HG03520 (cell line): ENCODE measurements around the gene CDH23.
A peak's percentile ranks its signal among the peaks of the same experiment; 100 is the strongest.

Source experiments
- ATAC-seq: cut with Tn5 transposase; IDR thresholded peaks from one replicate; pipeline ENCODE4 v1.9.1; 2021; ENCODE audit warnings: mild to moderate bottlenecking, moderate library complexity; ENCODE audit not compliant: unreplicated experiment

Gene CDH23

DNA sequence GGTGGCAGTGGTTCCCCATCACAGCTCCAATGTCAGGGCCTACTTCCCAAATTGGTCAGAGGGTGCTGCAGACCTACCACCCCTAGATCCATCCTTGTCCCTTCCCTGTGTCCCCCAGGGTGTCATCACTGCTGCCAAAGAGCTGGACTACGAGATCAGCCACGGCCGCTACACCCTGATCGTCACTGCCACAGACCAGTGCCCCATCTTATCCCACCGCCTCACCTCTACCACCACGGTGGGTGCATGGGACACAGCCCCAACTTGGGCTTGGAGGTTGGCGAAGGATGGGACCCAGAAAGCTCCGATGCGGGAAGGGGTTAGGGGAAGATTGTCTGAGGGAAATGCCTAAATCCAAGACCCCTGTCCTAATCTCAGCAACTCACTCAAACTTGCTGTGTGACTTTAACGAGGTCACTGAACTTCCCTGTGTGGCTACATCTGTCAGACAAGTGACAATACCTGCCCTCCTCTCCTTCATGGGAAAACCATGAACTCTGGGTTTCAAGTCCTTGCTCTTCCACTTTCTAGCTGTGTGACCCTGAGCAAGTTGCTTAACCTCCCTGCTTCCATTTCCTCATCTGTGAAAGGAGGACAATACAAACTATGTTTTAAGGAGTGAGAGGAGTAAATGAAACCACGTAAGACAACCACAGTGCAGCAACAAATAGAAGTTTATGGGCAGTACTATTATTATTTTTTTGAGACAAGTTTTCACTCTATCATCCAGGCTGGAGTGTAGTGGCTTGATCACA, 381.5 kb downstream of the CDH23 start:
- ATAC-seq = no peak

DNA sequence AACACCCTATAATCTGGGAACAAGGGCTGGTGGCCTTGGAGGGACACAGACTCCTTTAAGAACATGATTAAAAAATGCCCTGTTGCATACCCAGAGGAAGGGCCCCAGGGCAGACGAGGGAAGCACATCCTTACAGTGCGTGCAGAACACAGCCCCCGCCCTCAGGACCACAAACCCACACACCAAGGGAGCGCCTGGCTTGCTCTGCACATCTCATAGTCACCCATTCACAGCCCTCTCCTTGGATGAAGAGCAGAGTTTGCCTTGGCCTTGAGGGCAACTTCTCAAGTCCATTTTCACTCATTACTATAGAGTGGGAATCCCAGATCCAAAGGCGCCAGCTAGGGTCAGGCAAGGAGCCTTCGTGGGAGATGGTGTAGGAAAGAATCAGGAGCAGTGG, 382.9 kb downstream of the CDH23 start:
- no peak for ATAC-seq

DNA sequence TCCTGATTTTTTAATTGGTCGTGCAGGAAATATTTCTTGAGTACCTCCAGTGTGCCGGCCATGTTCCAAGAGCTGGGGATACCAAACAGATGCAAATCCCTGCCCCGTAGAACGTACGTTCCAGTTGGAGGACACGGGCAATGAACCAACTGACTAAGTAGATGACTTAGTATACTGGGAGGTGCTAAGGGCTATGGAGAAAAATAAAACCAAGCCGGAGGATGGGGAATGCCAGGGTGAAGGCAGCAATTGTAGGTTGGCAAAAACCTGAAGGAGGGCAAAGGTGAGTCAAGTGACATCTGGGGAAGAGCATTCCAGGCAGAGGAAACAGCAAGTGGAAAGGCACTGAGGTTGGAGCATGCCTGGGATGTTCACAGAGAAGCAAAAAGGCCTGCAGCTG, 383.4 kb downstream of the CDH23 start:
- ATAC-seq = no peak

DNA sequence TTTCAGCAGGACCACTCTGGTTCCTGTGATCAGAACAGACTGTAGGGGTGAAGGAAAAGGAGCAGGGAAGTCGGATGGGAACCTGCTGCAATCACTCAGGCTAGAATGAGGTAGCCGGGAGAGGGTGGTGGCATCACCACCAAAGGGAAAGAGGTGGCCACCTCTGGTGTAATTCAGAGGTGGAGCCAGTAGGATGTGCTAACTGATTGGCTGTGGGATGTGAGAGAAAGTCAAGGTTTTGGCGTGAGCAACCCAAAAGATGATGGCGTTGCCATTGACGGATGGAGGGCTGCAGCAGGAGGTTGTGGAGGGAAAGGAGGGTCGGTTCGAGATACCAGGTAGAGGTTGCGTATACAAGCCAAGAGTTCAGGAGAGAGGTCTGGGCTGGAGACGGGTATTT, 384.0 kb downstream of the CDH23 start:
- ATAC-seq = no peak

DNA sequence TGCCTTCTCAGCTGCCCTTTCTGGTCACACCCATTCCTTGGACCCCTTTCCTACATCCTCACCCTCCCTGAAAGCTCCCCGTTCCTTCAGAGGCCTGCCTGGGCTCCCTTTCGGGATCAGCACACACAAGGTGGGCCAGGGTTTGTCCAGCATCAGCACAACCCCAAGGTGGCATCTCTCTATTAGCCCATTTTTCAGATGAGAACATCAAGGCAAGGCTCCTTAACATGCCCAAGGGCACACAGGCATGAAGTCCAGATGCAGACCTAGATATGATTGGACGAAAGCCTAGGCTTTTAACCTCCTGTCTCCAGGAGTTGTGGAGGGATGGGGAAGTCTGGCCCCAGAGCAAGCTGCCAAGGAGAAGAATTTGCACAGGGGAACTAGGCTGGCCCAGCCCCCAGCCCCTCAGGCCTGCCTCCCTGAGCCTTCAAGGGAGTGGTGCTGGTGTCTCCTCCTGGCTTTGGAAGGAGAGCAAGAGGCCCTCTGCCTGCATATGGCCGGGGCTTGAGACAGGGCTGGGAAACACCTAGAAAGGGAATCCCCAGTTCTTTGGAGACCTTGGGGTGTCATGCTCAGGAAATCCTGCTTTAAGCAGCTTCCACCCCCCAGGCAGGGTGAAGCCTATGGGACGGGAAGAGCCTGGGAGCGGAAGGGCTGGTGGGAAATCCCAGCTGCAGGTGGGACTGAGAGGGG, 385.6 kb downstream of the CDH23 start:
- ATAC-seq = no peak

DNA sequence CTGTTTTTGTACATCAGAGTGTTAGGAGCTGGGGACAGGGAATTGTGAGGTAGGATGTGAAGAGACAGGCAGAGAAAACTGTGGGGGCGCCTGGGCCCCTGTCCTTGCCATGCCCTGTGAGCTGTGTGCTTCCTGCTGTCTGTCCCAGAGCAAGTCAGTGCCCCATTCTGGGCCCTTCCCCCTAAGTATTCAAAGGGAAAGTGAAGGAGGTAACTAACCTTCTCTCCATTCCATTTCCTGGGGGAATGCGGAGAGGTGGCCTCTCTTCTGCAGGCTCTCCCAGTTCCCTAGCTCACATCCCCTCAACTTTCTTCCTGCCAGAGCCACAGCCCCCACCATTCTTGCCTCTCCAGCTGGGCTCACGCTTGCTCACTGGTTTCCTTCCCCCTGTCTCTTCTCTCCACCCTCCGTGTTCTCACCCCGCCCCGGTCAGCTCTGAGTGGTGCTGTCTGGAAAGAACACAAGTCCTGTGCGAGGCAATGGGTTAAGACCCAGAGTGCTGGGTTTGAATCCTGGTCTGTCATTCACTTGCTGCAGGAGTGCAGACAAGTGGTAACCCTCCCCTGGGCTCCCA, 386.3 kb downstream of the CDH23 start:
- no peak for ATAC-seq

DNA sequence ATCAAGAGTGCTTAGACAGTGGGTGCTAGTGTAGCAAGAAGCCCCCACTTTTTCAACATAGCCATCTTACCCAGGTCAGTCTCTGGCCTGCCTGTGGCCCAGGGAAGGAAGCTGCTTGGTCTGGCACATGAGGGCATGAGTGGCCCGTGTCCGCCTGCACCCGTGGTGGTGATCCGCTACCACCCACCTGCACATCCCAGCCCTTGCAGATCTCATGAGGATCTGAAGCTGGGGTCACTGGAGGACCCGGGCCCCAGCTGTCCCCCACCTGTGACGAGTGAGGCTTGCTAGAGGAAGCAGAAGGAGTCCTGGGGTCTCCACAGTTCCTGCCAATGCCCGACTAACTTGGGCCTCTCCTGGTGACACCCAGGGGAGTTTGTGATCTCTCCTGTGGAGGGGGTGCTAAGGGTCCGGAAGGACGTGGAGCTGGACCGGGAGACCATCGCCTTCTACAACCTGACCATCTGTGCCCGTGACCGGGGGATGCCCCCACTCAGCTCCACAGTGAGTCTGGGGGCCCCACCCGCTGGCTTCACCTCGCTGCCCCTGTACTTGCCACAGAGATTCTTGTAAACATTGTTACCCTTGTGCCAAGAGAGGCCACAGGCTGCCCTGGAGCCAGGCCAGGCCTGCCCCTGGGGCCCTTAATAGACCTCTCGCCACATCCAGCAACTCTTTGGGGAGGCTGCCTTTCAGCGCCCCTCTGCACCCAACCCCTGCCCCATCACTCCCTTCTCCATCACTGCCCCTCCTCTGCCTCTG, 387.4 kb downstream of the CDH23 start:
- ATAC-seq = no peak

DNA sequence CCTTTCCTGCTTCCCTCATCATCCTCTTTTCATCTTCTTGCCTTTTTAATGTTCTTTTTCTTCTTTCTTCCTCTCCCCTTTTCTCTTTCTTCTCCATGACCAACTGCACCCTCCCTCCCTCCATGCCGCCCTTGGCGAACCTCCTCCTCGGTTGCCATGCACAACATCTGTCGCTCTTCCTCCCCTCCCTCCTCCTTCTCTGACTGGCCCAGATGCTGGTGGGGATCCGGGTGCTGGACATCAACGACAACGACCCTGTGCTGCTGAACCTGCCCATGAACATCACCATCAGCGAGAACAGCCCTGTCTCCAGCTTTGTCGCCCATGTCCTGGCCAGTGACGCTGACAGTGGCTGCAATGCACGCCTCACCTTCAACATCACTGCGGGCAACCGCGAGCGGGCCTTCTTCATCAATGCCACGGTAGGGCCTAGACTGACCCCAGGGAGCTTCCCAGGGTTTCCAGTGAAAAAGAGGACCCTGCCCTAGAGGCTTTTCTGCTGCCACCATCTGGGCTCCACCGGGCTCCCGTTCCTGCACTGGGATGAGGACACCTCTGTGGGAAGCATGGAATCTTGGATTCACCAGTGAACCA, 388.1 kb downstream of the CDH23 start:
- ATAC-seq = no peak

DNA sequence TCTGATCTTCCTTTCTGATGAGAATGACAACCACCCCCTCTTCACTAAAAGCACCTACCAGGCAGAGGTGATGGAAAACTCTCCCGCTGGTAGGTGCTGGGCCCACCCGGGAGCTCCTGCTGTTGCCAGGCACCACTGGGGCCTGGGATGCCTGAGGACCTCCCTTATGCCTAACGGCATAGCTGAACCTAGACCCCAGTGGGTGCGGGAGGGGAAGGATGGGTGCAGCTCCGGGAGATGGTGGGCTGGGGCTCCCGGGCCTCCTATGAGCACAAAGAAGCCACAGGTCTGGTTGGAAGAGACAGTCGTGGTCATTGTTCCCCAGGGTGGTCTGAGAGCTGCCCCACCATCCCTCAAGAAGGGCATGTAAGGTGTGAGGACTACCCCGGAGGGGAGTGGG, 392.2 kb downstream of the CDH23 start:
- no peak for ATAC-seq

DNA sequence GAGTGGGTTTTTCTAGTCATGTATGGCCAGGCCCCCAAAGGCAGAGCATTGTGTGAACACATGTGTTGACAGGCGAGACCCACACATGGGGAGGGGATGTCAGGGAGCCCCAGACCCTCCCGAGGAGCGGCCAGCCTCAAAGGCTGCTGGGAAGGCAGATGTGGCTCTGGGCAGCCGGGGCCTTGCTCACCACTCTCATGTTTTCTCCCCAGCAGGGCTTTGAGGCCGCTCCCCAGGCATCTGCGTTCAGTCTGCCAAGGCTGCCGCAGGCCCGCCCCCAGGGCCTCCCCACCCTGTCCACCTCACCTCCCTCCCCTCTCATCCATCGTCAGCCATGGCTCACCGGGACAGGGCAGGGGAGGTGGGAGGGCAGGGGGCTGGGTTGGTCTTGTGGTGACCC, 393.2 kb downstream of the CDH23 start:
- no peak for ATAC-seq

DNA sequence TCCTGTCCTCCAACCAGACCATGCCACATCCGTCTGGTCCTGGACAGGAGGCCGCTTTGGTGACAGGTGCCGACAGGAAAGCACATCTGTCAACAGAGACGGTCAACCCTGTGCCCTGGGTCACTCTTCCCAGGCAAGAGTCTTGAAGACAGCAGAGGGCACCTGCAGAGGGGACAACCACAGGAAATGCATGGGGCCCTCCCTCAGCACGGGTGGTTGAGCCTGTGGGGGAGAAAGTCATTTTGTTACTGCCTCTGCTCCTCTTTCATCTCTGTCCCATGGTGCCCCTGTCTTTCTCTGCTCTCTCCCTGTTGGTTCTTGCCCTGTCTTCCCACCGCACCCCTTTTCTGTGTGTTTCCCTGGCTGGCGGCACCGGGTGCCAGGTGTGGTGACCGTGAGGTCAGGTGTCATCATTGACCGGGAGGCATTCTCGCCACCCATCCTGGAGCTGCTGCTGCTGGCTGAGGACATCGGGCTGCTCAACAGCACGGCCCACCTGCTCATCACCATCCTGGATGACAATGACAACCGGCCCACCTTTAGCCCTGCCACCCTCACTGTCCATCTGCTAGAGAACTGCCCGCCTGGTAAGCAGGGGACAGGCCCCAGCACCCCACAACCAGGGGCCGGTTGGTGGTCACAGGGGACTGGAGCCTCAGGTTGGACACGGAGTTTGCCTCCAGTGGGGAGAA, 394.2 kb downstream of the CDH23 start:
- ATAC-seq = no peak

DNA sequence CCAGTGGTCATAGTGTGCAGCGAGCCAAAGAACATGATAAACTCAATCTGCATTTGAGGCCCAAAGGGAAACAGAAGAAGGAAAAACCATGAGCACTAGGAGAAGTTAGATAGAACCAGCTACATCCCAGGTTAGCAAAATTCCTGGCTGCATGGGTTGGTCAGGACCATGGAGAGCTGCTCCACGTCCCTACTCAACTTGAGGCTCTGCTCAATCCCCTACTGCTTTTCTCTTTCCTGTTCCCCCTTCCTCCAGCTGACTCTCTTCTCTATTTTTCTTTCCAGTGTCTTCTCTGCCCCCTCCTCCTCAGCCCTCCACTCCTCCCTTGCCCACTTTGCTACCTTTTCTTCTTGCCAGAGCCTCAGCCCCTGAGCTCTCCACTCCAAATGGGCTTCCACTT, 398.5 kb downstream of the CDH23 start:
- ATAC-seq = no peak

DNA sequence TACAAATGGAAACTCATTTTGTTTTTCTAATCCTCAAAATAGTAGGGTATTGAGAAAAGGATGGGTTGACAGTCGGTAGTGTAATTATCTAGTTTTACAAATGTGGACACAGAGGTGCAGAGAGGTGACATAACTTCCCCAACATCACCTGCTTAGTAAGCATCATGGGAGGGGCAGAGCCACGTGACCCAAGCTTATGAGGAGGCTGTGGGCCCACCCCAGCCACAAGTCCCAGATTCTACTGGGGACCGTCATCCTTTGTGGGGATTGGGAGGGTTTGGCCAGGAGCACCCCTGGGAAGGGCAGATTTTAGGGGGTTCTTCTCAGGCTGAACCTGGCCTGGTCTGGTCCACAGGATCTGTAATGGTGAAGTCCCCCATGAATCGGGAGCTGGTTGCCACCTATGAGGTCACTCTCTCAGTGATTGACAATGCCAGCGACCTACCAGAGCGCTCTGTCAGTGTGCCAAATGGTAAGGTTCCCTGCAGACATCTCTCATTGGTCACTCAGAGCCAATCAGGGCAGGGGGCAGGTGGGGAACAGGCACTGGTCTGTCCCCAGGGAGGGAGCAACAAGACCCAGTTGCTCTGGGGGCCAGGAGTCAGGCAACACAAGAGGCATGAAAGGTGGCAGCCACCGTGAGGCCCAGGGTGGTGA, 400.2 kb downstream of the CDH23 start:
- no peak for ATAC-seq

DNA sequence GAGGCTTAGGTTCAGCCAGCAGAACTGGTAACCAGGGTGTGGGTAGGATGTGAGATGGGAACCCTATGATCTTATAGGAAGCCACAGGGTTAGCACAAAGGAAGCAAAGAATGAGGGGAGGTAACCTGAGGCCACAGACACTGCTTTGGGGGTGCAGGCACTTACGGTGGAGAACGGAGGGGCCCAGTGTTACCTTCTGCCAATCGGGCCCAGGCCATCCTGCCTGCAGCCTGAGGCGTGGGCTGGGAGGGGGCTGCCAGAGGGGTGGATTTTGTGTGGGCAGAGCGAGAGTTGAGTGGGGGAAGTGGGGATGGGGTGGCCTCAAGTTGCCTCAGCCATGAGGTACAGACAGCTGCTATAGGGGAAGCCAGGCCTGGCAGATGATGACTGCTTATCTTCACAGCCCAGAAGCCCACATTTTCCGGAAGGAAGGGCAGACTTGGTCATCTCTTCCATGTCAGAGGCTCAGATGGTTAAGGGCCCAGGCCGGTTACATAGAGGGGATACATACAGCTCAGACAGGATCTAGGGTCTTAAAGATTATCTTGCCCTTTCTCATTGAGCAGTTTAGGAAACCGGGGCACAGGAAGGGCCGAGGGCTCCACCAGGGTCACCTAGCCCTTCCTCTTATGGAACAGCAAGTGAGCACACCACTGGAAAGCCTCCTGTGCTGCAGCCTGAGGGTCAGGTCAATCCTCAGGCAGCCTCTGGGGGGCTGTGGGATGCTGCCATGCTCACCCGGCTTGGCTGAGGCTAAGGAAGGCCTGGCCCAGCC, 401.0 kb downstream of the CDH23 start:
- ATAC-seq = no peak

DNA sequence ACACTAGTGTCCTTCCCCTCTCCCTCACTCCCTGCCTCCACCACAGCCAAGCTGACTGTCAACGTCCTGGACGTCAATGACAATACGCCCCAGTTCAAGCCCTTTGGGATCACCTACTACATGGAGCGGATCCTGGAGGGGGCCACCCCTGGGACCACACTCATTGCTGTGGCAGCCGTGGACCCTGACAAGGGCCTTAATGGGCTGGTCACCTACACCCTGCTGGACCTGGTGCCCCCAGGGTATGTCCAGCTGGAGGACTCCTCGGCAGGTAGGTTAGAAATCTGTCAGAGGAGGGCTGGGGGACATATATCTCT, 401.5 kb downstream of the CDH23 start:
- ATAC-seq = no peak

DNA sequence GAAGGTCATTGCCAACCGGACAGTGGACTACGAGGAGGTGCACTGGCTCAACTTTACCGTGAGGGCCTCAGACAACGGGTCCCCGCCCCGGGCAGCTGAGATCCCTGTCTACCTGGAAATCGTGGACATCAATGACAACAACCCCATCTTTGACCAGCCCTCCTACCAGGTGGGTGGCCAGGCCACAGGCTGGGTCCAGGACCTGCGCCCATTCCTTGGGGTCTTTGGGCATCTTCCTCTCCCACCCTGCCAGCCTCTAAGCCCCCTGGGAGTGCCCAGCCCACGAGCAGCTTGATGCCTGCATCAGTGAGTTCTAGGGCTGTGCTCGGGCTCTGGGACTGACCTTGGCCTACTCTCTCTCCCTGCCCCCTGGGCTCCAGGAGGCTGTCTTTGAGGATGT, 402.4 kb downstream of the CDH23 start:
- no peak for ATAC-seq

DNA sequence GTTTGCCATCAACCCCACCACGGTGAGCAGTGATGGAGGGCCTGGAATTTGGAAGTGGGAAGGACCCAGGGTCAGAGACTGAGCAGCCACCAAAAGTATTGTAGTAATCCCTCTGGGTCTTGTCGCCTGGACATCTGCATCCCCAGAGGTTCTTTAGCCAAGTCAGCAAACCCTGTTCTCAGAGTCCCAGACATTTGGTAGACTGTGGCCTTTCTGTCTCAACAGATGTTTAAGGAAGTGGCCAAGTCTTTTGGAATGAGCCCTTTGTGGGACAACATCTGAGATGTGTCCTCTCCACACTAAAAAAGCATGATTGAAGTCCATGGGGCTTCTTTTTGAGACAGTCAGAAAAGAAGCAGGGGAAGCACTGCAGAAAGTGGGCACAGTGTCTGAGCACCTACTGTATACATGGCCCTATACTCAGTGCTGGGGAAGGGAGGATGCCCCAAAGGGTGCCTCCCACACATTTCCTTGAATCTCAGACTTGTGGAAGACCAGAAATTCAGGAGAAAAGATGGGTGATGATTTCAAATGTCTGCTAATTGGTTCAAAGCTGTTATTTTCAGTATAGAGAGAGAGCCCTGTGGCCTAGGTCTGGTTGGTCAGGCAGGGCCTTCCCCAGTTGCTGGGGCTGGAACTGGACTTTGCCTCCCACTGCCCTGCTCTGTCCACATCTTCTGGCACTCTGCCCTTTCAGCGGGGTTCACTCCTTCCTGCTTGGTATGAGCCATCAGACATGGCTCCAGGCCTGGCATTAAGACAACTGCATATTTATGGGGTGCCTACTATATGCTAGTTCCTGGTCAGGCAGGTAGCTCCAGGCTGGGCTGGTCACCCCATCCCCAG, 403.1 kb downstream of the CDH23 start:
- ATAC-seq = no peak

DNA sequence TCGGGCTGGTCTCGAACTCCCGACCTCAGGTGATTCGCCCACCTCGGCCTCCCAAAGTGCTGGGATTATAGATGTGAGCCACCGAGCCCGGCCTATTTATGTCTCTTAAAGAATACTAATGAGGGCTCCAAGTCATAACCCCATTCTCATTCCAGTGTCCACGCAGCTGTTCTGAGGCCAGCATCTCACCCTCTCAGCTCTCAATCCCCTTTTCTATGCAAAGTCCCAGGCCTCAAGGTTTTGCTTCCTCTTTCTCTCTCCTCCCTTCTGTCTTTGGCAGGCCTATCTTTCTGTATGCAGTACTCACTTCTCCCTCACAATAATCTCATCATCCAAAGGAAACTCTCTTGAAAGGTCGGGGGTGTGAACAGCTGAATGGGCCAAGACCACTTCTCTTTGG, 404.6 kb downstream of the CDH23 start:
- peak; percentile 76 for ATAC-seq

DNA sequence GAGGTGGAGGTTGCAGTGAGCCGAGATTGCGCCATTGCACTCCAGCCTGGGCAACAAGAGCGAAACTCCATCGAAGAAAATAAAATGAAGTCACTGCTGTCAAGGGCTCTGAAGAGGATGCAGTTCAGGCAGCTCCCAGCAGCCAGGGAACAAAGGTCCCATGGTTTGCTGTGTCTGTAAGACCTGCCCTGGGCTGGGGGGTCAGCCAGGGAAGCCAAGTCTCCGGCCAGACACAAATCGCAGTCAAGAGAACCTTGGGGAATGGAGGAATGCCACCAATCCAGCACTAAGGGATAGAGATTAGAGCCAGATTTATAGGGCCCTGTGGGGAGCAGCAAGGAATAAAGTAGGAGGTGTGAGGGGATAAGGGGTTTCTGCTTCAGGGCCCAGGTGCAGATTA, 405.5 kb downstream of the CDH23 start:
- ATAC-seq = no peak
